Loucy (cell line): Measurements from ENCODE around the gene PLEKHA7.
"Not testable (repeated sequence)": the region's sequence is repeated elsewhere in the genome, so short reads cannot be mapped to it uniquely, and the experiment has no call there.

Experiments
- H2AFZ ChIP-seq: fragments of 200-600 bp; sonication (generic); 2 replicates; pipeline ENCODE4 v1.6.0; 2016; ENCODE audit warnings: antibody characterized with exemption, mild to moderate bottlenecking, low read length, moderate library complexity
- H3F3A ChIP-seq: fragments of 200-600 bp; 2 replicates; pipeline ENCODE4 v1.6.0; 2016; ENCODE audit warnings: antibody characterized with exemption, low read depth, mild to moderate bottlenecking
- H3K27me3 ChIP-seq: fragments of 200-600 bp; sonication (generic); 2 replicates; pipeline ENCODE4 v1.6.1; 2014; ENCODE audit warnings: low read length, mild to moderate bottlenecking; ENCODE audit not compliant: insufficient read depth, poor library complexity, severe bottlenecking
- H3K36me3 ChIP-seq: fragments of 200-600 bp; sonication (generic); 2 replicates; pipeline ENCODE4 v1.6.1; 2016; ENCODE audit warnings: low read length; ENCODE audit not compliant: insufficient read depth
- H3K4me1 ChIP-seq: fragments of 200-600 bp; sonication (generic); 2 replicates; pipeline ENCODE4 v1.5.1; 2014; ENCODE audit warnings: low read length, mild to moderate bottlenecking; ENCODE audit not compliant: insufficient read depth, poor library complexity, severe bottlenecking
- H3K4me2 ChIP-seq: fragments of 200-600 bp; sonication (generic); 2 replicates; pipeline ENCODE4 v1.6.0; 2014; ENCODE audit warnings: antibody characterized with exemption, low read length, low read depth, mild to moderate bottlenecking; ENCODE audit not compliant: poor library complexity, severe bottlenecking
- H3K4me3 ChIP-seq: fragments of 200-600 bp; sonication (generic); 2 replicates; pipeline ENCODE4 v1.5.1; 2014; ENCODE audit warnings: low read length, mild to moderate bottlenecking, mixed read lengths; ENCODE audit not compliant: poor library complexity, severe bottlenecking
- H3K79me2 ChIP-seq: fragments of 200-600 bp; sonication (generic); 2 replicates; pipeline ENCODE4 v1.6.1; 2014; ENCODE audit warnings: low read length; ENCODE audit not compliant: insufficient read depth
- H3K9ac ChIP-seq: fragments of 200-600 bp; sonication (generic); 2 replicates; pipeline ENCODE4 v1.6.0; 2014; ENCODE audit warnings: mild to moderate bottlenecking, low read depth, low read length, moderate library complexity; ENCODE audit not compliant: poor library complexity, severe bottlenecking
- H3K9me2 ChIP-seq: fragments of 200-600 bp; sonication (generic); replicated peaks from 2 replicates; pipeline ENCODE4 v1.6.1; 2016; ENCODE audit warnings: low read depth, low read length, mixed read lengths
- H3K9me3 ChIP-seq: fragments of 200-600 bp; sonication (generic); 2 replicates; pipeline ENCODE4 v1.6.1; 2014; ENCODE audit warnings: mild to moderate bottlenecking, antibody characterized with exemption, low read length, low read depth; ENCODE audit not compliant: insufficient read depth
- H4K20me1 ChIP-seq: fragments of 200-600 bp; sonication (generic); 2 replicates; pipeline ENCODE4 v1.6.0; 2014; ENCODE audit warnings: antibody characterized with exemption, low read length, mild to moderate bottlenecking; ENCODE audit not compliant: insufficient read depth, poor library complexity, severe bottlenecking
- EZH2phosphoT487 ChIP-seq: fragments of 200-600 bp; IDR thresholded peaks from 2 replicates; pipeline ENCODE4 v1.6.1; 2018; ENCODE audit warnings: antibody characterized with exemption, mild to moderate bottlenecking, moderate library complexity, borderline replicate concordance
- TF ChIP-seq, protein P1 (sequence below): fragments of 200-600 bp; sonication (generic); conservative IDR thresholded peaks from 2 replicates; pipeline ENCODE4 v1.5.1; 2014; ENCODE audit warnings: mild to moderate bottlenecking, antibody characterized with exemption, low read length

Gene PLEKHA7

DNA sequence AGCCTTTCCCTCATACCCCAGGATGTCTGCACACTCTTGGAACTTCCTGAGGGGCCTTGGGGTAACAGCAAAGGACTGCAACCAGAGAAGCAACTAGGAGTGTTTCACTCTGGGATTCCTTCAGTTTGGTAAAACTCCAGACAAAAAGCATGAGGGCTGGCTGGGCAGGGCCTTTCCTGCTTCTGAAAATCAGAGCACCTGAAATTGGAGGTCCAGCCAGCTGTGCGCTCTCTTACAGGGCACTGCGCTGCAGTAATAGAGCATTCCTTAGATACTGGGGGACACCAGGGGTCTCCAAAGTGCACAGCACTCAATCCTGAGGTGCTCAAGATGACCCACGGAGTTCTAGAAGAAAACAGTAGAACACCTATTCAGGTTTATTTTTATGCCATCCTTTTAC, 49.7 kb downstream of the PLEKHA7 start:
- H4K20me1 ChIP-seq: no peaks in the 10 kb centered on the region
- H3K9ac ChIP-seq: no peak overlapping the region
- H3K4me1 ChIP-seq: peaks cover 25% of the 10 kb centered on the region
- no peak overlapping the region for H2AFZ ChIP-seq
- H3K4me2 ChIP-seq: no peak overlapping the region
- H3K9me3 ChIP-seq: no peaks in the 10 kb centered on the region
- TF ChIP-seq EZH2phosphoT487: no peak
- TF ChIP-seq, protein P1, sequence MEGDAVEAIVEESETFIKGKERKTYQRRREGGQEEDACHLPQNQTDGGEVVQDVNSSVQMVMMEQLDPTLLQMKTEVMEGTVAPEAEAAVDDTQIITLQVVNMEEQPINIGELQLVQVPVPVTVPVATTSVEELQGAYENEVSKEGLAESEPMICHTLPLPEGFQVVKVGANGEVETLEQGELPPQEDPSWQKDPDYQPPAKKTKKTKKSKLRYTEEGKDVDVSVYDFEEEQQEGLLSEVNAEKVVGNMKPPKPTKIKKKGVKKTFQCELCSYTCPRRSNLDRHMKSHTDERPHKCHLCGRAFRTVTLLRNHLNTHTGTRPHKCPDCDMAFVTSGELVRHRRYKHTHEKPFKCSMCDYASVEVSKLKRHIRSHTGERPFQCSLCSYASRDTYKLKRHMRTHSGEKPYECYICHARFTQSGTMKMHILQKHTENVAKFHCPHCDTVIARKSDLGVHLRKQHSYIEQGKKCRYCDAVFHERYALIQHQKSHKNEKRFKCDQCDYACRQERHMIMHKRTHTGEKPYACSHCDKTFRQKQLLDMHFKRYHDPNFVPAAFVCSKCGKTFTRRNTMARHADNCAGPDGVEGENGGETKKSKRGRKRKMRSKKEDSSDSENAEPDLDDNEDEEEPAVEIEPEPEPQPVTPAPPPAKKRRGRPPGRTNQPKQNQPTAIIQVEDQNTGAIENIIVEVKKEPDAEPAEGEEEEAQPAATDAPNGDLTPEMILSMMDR: no peak
- H3K36me3 ChIP-seq: no peaks in the 10 kb centered on the region; the same call in 1 of the 2 replicates
- no peak overlapping the region for H3K4me3 ChIP-seq
- H3F3A ChIP-seq: no peaks in the 10 kb centered on the region
- H3K9me2 ChIP-seq: no peaks in the 10 kb centered on the region
- no peaks in the 10 kb centered on the region for H3K27me3 ChIP-seq
- peaks cover 10% of the 10 kb centered on the region; the same call in 1 of the 2 replicates for H3K79me2 ChIP-seq

DNA sequence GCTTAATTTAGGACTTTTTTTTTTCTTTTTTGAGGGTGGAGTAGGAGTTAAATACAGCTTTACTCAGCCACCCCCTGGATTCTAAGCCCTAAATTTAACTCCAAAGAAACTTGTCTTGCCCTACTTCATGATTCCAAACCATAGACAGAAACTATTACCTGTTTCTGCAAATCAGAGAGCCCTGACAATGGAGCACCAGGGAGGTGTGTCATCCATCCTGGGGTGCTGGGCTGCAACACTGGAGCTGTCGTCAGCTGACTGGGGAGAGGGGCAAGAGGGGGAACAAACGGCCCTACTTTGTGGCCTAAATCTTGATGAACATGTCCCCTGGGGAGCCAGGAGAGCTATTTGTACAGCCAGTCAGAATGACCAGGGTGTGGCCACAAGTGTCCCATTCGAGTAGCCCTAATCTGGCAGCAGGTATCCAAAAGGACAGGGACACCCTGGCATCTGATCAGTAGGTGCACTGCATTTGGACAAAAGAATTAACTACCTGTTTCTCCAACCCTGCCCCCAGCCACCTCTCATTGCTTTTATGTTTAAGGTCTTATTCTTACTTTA, 50.8 kb downstream of the PLEKHA7 start:
- TF ChIP-seq, protein P1: no peak
- no peak for TF ChIP-seq EZH2phosphoT487
- Histone ChIP-seq H3K9me3 (no peaks in the 10 kb centered on the region), H3K4me1 (peaks cover 14% of the 10 kb centered on the region), H3F3A (no peaks in the 10 kb centered on the region), H3K4me2 (no peak overlapping the region), H4K20me1 (no peaks in the 10 kb centered on the region), H3K36me3 (no peaks in the 10 kb centered on the region; the same call in 1 of the 2 replicates), H3K27me3 (no peaks in the 10 kb centered on the region), H3K79me2 (peaks cover 10% of the 10 kb centered on the region; the same call in 1 of the 2 replicates), H3K9ac (no peak overlapping the region), H2AFZ (no peak overlapping the region), H3K4me3 (no peak overlapping the region), H3K9me2 (no peaks in the 10 kb centered on the region)

DNA sequence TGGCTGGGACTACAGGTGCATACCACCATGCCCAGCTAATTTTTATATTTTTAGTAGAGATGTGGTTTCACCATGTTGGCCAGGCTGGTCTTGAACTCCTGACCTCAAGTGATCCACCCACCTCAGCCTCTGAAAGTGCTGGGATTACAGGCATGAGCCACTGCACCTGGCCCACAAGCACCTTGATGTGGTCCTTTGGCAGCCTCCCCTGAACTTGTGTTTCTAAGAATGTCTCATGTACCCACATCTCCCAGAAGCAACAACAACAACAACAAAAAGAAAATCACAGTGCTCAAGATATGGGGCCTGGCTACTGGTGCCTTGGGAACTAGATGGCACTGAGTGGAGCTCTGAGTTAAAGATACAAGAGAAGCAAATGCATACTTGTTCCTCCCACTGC, 51.6 kb downstream of the PLEKHA7 start:
- H3K4me3 ChIP-seq, H2AFZ ChIP-seq, H3K4me1 ChIP-seq, H3K27me3 ChIP-seq, H3K36me3 ChIP-seq, H3K4me2 ChIP-seq, H3K79me2 ChIP-seq, H4K20me1 ChIP-seq, H3K9ac ChIP-seq, H3K9me3 ChIP-seq, H3F3A ChIP-seq, H3K9me2 ChIP-seq: not testable (repeated sequence)

DNA sequence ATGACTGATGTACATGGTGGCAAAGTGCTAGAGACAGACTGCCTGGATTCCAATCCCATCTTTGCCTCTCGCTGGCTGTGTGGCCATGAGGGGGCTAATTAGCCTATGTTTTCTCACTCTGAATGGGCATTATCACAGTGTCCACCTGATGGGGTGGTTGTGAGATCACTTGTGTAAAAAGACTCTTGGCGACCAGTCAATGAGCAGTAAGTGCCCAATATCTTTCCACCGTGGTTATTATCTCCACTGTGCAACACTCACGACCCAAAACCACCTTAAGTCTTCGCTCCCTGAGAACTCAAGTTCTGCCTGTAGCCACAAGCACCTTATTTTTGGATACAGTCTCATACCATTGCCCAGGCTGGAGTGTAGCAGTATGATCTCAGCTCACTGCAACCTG, 52.1 kb downstream of the PLEKHA7 start:
- Histone ChIP-seq H3K4me1 (peaks cover 2% of the 10 kb centered on the region), H3K79me2 (peaks cover 10% of the 10 kb centered on the region; the same call in 1 of the 2 replicates), H3K4me2 (no peak overlapping the region), H3K9ac (no peak overlapping the region), H3K27me3 (no peaks in the 10 kb centered on the region), H3K9me2 (no peaks in the 10 kb centered on the region), H3K9me3 (no peaks in the 10 kb centered on the region), H2AFZ (no peak overlapping the region), H4K20me1 (no peaks in the 10 kb centered on the region), H3K36me3 (no peaks in the 10 kb centered on the region; the same call in 1 of the 2 replicates), H3K4me3 (no peak overlapping the region), H3F3A (no peaks in the 10 kb centered on the region)
- TF ChIP-seq, protein P1: no peak
- no peak for TF ChIP-seq EZH2phosphoT487
